ENCODE results near the gene ZNF618.

DNA sequence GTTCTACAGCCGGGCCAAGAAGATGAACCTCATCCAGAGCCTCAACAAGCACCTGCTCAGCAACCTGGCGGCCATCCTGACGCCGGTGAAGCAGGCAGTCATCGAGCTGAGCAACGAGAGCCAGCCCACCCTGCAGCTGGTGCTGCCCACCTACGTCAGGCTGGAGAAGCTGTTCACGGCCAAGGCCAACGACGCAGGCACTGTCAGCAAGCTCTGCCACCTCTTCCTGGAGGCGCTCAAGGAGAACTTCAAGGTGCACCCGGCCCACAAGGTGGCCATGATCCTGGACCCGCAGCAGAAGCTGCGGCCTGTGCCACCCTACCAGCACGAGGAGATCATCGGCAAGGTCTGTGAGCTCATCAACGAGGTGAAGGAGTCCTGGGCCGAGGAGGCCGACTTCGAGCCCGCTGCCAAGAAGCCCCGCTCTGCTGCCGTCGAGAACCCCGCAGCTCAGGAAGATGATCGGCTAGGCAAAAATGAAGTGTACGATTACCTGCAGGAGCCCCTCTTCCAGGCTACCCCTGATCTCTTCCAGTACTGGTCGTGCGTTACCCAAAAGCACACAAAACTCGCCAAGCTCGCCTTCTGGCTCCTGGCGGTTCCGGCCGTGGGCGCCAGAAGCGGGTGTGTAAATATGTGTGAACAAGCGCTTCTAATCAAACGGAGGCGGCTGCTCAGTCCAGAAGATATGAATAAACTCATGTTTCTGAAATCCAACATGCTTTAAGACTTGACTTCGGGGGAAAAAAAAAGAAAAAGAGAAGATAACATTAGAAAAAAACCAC lies 173.5 kb downstream of the ZNF618 start:
- TF ChIP-seq, protein P1, sequence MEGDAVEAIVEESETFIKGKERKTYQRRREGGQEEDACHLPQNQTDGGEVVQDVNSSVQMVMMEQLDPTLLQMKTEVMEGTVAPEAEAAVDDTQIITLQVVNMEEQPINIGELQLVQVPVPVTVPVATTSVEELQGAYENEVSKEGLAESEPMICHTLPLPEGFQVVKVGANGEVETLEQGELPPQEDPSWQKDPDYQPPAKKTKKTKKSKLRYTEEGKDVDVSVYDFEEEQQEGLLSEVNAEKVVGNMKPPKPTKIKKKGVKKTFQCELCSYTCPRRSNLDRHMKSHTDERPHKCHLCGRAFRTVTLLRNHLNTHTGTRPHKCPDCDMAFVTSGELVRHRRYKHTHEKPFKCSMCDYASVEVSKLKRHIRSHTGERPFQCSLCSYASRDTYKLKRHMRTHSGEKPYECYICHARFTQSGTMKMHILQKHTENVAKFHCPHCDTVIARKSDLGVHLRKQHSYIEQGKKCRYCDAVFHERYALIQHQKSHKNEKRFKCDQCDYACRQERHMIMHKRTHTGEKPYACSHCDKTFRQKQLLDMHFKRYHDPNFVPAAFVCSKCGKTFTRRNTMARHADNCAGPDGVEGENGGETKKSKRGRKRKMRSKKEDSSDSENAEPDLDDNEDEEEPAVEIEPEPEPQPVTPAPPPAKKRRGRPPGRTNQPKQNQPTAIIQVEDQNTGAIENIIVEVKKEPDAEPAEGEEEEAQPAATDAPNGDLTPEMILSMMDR (conservative IDR thresholded peaks at IDR 0.05; ENCODE audit: low read length), result no peak
- TF ChIP-seq EZH2phosphoT487 (IDR thresholded peaks at IDR 0.05; ENCODE audit: borderline replicate concordance, low read depth, low read length), result no peak
